A549 treated with AZD9567 at 1 μM for 4 hours (cell line): ENCODE measurements around the gene KDSR. TPM values are rescaled to one million over a fixed set of nuclear protein-coding genes. Genes with fewer than 3 reads are reported as not detected.

Source experiments
- total RNA-seq: library from RNA; stranded (reverse); fragments of 200-300 nt; extraction: Qiagen RNA extraction; gene quantifications from 5 replicates; pipeline ENCODE4 v1.2.3, GENCODE V29; 2022; ENCODE audit not compliant: insufficient read depth

The KDSR gene, protein sequence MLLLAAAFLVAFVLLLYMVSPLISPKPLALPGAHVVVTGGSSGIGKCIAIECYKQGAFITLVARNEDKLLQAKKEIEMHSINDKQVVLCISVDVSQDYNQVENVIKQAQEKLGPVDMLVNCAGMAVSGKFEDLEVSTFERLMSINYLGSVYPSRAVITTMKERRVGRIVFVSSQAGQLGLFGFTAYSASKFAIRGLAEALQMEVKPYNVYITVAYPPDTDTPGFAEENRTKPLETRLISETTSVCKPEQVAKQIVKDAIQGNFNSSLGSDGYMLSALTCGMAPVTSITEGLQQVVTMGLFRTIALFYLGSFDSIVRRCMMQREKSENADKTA
- 32.5 to 42.7 TPM (median 38.4 TPM) in 5 replicates for total RNA-seq

DNA sequence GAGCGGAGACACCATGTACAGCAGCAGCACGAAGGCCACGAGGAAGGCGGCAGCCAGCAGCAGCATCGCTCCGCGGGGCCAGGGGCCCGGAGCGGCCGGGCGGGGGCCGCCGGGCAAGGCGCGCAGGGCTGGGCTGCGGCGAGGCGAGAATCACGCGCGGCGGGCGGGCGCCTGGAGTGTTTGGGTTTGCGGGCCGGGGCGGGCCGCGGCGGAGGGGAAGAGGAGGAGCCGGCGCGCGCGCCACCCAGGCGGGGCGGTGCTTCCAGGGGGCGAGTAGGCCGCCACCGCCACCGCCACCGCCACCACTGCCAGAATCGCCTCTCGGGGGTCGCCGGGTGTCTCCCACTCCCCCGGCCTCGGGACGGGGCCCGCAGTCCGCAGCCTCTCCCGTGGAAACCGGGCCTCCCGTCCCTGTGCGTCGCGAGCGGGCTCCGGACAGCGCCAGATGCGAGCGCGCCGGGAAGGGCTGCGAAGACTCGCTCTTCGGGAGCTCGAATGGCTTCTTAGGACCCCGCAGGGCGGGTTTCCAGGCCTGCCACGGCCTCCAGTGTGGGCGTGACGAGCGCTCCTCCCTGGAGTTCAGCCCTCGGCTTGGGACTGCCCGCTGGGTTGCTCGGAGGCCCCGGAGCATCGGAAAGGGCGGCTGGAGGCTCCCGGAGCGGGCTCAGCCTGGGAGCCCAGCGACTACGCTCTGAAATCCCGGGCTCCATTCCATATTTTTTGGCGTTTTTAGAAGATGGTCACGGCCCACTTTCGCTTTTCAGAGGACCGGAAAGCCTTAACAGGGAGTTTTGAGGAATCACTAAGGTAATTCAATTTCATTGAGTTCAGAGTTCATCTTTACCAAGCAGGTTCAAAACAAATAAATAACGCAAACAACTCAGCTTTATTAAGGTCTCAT, at the start of gene KDSR:
TSS of gene KDSR (minus strand) at position 154 of the 901 bp plus-strand sequence. CDS start at position 66, 88 bp downstream.

DNA sequence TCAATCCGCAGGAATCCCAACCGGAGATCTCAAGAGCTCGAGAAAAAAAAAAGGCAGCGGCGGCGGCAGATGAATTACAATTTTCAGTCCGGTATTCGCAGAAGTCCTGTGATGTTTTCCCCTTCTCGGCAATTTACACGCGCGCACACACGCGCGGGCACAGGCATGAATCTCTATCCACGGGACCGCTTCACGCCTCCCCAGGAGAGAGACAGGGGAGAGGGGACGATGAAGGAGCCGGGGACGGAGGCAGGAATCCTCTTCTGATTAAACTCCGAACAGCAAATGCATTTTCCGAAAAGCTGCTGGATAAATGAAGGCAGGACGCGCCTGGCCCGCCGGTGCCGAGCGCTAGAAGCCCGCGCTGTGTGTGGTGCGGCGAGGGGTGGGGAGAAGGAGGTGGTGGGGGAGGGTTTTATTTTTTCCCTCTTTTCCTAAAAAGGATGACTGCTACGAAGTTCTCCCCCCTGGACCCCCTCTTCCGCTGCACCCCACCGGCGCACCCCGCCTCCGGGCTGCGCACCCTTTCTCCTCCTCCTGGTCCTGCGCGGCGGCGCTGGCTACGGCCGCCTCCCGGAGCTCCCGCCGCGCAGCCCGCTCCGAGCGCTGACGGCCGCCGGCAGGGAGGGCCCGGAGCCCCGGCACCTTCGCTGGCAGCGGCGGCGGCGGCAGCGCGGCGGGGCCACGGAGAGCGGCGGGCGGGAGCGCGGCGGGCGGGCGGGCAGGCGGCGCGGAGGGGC, 47.5 kb downstream of the KDSR start, which contains the start of gene BCL2:
TSS of gene BCL2 (minus strand) at position 387 of the 740 bp plus-strand sequence.

Other genes with a start within 250 kb of the KDSR start
- 0.37 to 0.52 TPM (median 0.49 TPM) in 5 replicates for gene BCL2, start 47.4 kb downstream of the KDSR start, total RNA-seq
- gene VPS4B, start 55.3 kb upstream of the KDSR start, total RNA-seq, result 19.2 to 27.7 TPM (median 21.5 TPM) in 5 replicates
- gene SERPINB5, start 109.8 kb upstream of the KDSR start, total RNA-seq, result 0.05 to 0.12 TPM (median 0.09 TPM) in 3 of 5 replicates, not detected in the others
- gene SERPINB12, start 175.2 kb upstream of the KDSR start, total RNA-seq, result not detected in 5 replicates
- not detected in 5 replicates for gene SERPINB13, start 220.1 kb upstream of the KDSR start, total RNA-seq